Measurements from ENCODE around the gene EXOC3L2. TPM values are rescaled to one million over a fixed set of nuclear protein-coding genes. Genes with fewer than 3 reads are reported as not detected.

The EXOC3L2 gene
- total RNA-seq, 1 experiment from 2014 or later: not detected

- no peak for TF ChIP-seq CTCF (IDR thresholded peaks at IDR 0.05; ENCODE audit: unreplicated experiment)
- no TSS peak for BruUV-seq (replicated peaks)
- H3K9me3 Mint-ChIP-seq (ENCODE audit: low read depth, unreplicated experiment): no peaks in the 10 kb centered on the region
- peaks cover 9% of the 10 kb centered on the region for H3K36me3 Mint-ChIP-seq (ENCODE audit: insufficient read depth, unreplicated experiment)
- DNase-seq: no peak
- H3K4me1 Mint-ChIP-seq (ENCODE audit: low read depth, unreplicated experiment): no peaks in the 10 kb centered on the region
- no peak overlapping the region for H3K4me3 Mint-ChIP-seq (ENCODE audit: low read depth, unreplicated experiment)
- H3K27ac Mint-ChIP-seq (ENCODE audit: unreplicated experiment): no peak overlapping the region
- CTCF ChIA-PET: no interaction called here
- intact Hi-C loops (cut with micrococcal nuclease; ENCODE audit: unreplicated experiment): no loop called here
- no peaks in the 10 kb centered on the region for H3K27me3 Mint-ChIP-seq (ENCODE audit: unreplicated experiment)
Measured at GRCh38 chr19:45264781-45265317, 19.6 kb upstream of the EXOC3L2 start.

- Mint-ChIP-seq H3K4me3 (ENCODE audit: low read depth, unreplicated experiment) (no peak overlapping the region), H3K36me3 (ENCODE audit: insufficient read depth, unreplicated experiment) (peaks cover 11% of the 10 kb centered on the region), H3K27me3 (ENCODE audit: unreplicated experiment) (no peaks in the 10 kb centered on the region), H3K9me3 (ENCODE audit: low read depth, unreplicated experiment) (no peaks in the 10 kb centered on the region), H3K4me1 (ENCODE audit: low read depth, unreplicated experiment) (no peaks in the 10 kb centered on the region), H3K27ac (ENCODE audit: unreplicated experiment) (no peak overlapping the region)
- no peak for TF ChIP-seq CTCF (IDR thresholded peaks at IDR 0.05; ENCODE audit: unreplicated experiment)
- intact Hi-C loops (cut with micrococcal nuclease; ENCODE audit: unreplicated experiment): no loop called here
- no peak for DNase-seq
- CTCF ChIA-PET: no interaction called here
- no TSS peak for BruUV-seq (replicated peaks)
Measured at GRCh38 chr19:45263013-45263412, 17.8 kb upstream of the EXOC3L2 start.

GRCh38 chr19:45262570-45262969 is 17.4 kb upstream of the EXOC3L2 start:
- no peak overlapping the region for H3K27ac Mint-ChIP-seq (ENCODE audit: unreplicated experiment)
- CTCF ChIA-PET: no interaction called here
- no peaks in the 10 kb centered on the region for H3K4me1 Mint-ChIP-seq (ENCODE audit: low read depth, unreplicated experiment)
- no peaks in the 10 kb centered on the region for H3K9me3 Mint-ChIP-seq (ENCODE audit: low read depth, unreplicated experiment)
- no peak for DNase-seq
- peaks cover 11% of the 10 kb centered on the region for H3K36me3 Mint-ChIP-seq (ENCODE audit: insufficient read depth, unreplicated experiment)
- no peak for TF ChIP-seq CTCF (IDR thresholded peaks at IDR 0.05; ENCODE audit: unreplicated experiment)
- intact Hi-C loops (cut with micrococcal nuclease; ENCODE audit: unreplicated experiment): no loop called here
- no TSS peak for BruUV-seq (replicated peaks)
- no peak overlapping the region for H3K4me3 Mint-ChIP-seq (ENCODE audit: low read depth, unreplicated experiment)
- no peaks in the 10 kb centered on the region for H3K27me3 Mint-ChIP-seq (ENCODE audit: unreplicated experiment)

- CTCF ChIA-PET: no interaction called here
- intact Hi-C loops (cut with micrococcal nuclease; ENCODE audit: unreplicated experiment): no loop called here
Measured at GRCh38 chr19:45258862-45259261, 13.7 kb upstream of the EXOC3L2 start.

More at GRCh38 chr19:45258862-45259261, 13.7 kb upstream of the EXOC3L2 start:
- no peaks in the 10 kb centered on the region for H3K27me3 Mint-ChIP-seq (ENCODE audit: unreplicated experiment)
- TF ChIP-seq CTCF (IDR thresholded peaks at IDR 0.05; ENCODE audit: unreplicated experiment): no peak
- H3K9me3 Mint-ChIP-seq (ENCODE audit: low read depth, unreplicated experiment): no peaks in the 10 kb centered on the region
- no peak overlapping the region for H3K27ac Mint-ChIP-seq (ENCODE audit: unreplicated experiment)
- H3K4me1 Mint-ChIP-seq (ENCODE audit: low read depth, unreplicated experiment): peaks cover 1% of the 10 kb centered on the region
- peaks cover 11% of the 10 kb centered on the region for H3K36me3 Mint-ChIP-seq (ENCODE audit: insufficient read depth, unreplicated experiment)
- H3K4me3 Mint-ChIP-seq (ENCODE audit: low read depth, unreplicated experiment): no peak overlapping the region
- DNase-seq: no peak
- no TSS peak for BruUV-seq (replicated peaks)

All from Calu3 (cell line).